ENCODE measurements around the gene SPATA16.
"Not testable (repeated sequence)": the region's sequence is repeated elsewhere in the genome, so short reads cannot be mapped to it uniquely, and the experiment has no call there.

SPATA16 gene

GRCh38 chr3:173140986-173141385 is at the start of gene SPATA16:
TSS of gene SPATA16 (minus strand) at chr3:173141235. CDS start at chr3:173117731, 23,504 bp downstream.
- DNase-seq, result no peak

- not testable (repeated sequence) for DNase-seq
Observed at GRCh38 chr3:173183022-173183421, 42.0 kb upstream of the SPATA16 start.

- no peak for DNase-seq
Observed at GRCh38 chr3:173173652-173174051, 32.6 kb upstream of the SPATA16 start.

- not testable (repeated sequence) for DNase-seq
Observed at GRCh38 chr3:173159139-173159538, 18.1 kb upstream of the SPATA16 start.

GRCh38 chr3:173156533-173156932 is 15.5 kb upstream of the SPATA16 start:
- not testable (repeated sequence) for DNase-seq

GRCh38 chr3:173153631-173154030 is 12.6 kb upstream of the SPATA16 start:
- no peak for DNase-seq

- no peak for DNase-seq
Observed at GRCh38 chr3:173139420-173139819, 1.6 kb downstream of the SPATA16 start.

- no peak for DNase-seq
Observed at GRCh38 chr3:173138026-173138425, 3.0 kb downstream of the SPATA16 start.

GRCh38 chr3:173135059-173135458 is 6.0 kb downstream of the SPATA16 start:
- DNase-seq, result no peak

GRCh38 chr3:173128633-173129032 is 12.4 kb downstream of the SPATA16 start:
- no peak for DNase-seq

- DNase-seq, result no peak
Observed at GRCh38 chr3:173111321-173111720, 29.7 kb downstream of the SPATA16 start.

GRCh38 chr3:173109143-173109542 is 31.9 kb downstream of the SPATA16 start:
- DNase-seq, result no peak

- DNase-seq, result no peak
Observed at GRCh38 chr3:173103469-173103868, 37.6 kb downstream of the SPATA16 start.

GRCh38 chr3:173098959-173099358 is 42.1 kb downstream of the SPATA16 start:
- DNase-seq, result no peak

GRCh38 chr3:173096994-173097785 is 43.8 kb downstream of the SPATA16 start:
- no peak for DNase-seq

GRCh38 chr3:173096140-173096539 is 44.9 kb downstream of the SPATA16 start:
- no peak for DNase-seq

- no peak for DNase-seq
Observed at GRCh38 chr3:173092038-173092437, 49.0 kb downstream of the SPATA16 start.

- no peak for DNase-seq
Observed at GRCh38 chr3:173090492-173090891, 50.5 kb downstream of the SPATA16 start.

GRCh38 chr3:173089283-173089682 is 51.8 kb downstream of the SPATA16 start:
- DNase-seq, result no peak

- DNase-seq, result no peak
Observed at GRCh38 chr3:173078525-173078924, 62.5 kb downstream of the SPATA16 start.

- no peak for DNase-seq
Observed at GRCh38 chr3:173066044-173067004, 74.7 kb downstream of the SPATA16 start.

GRCh38 chr3:173065543-173065981 is 75.5 kb downstream of the SPATA16 start:
- no peak for DNase-seq

- no peak for DNase-seq
Observed at GRCh38 chr3:173064631-173065030, 76.4 kb downstream of the SPATA16 start.

GRCh38 chr3:173058229-173058628 is 82.8 kb downstream of the SPATA16 start:
- no peak for DNase-seq
